ENCODE results near the gene NODAL. TPM values are rescaled to one million over a fixed set of nuclear protein-coding genes. Genes with fewer than 3 reads are reported as not detected.
A peak's percentile ranks its signal among the peaks of the same experiment; 100 is the strongest.
"Not testable (repeated sequence)": the region's sequence is repeated elsewhere in the genome, so short reads cannot be mapped to it uniquely, and the experiment has no call there.

Gene NODAL
- not detected for total RNA-seq

DNA sequence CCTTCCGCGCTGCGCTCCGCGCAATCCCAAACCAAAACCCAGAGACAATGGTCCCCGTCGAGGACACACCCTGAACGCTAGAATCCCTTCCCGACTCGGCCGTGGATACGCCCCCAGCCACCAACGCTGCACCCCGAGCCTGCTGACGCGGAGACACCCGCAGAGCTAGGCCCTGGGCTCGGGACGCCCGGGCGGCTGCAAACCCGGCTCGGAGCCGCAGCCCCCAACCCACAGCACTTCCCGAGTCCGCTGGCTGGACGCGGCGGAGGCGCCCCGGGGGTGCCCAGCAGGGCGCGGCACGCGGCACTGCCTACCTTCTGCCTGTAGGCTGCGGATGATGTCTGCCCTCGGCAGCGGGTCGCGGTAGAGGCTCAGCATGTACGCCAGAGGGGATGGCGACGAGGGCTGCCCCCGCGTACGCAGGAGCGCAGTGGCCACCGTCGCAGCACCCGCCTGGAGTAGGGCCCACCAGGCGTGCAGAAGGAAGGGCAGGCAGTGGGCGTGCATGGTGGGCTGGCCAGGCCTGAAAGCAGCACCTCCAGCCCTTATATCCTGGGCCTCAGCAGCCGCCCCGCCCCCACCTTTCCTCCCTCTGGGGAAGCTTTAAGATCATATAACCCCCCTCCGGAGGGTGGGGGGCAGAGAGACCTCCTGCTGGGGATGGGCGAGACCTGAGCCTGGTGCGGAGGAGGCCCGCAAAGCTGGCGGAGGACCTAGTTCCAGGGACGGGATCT lies at the start of gene NODAL:
Gene NODAL, minus strand, starts transcription at position 521 of the 734 bp plus-strand sequence. Its CDS starts 14 bp downstream, at position 507.
- DNase-seq (ENCODE audit: low spot score in 2 of 2) (peak in 1 of 2 donors; percentile 25), ATAC-seq (peak; percentile 22 to 62)
- Mint-ChIP-seq H3K27ac (no peak within 1 kb of the TSS), H3K9me3 (no peaks in the 10 kb centered on the region), H3K36me3 (peaks cover 6 to 10% of the 10 kb centered on the region in 2 donors)

DNA sequence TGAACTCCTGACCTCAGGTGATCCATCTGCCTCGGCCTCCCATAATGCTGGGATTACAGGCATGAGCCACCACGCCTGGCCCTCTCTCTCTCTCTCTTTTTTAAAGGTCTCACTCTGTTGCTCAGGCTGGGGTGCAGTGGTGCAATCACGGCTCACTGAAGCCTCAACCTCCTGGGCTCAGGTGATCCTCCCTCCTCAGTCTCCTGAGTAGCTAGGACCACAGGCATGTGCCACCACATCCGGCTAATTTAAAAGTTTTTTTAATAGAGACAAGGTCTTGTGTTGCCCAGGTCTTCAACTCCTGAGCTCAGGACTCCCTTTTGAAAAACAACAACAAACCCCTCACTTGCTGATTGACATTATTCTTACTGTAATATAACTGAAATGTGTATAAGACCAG lies 48.7 kb upstream of the NODAL start:
- no peaks in the 10 kb centered on the region for H3K9me3 Mint-ChIP-seq
- no peak for ATAC-seq
- no peaks in the 10 kb centered on the region for H3K36me3 Mint-ChIP-seq
- H3K27ac Mint-ChIP-seq, result no peak overlapping the region
- no peak for DNase-seq (ENCODE audit: low spot score in 2 of 2)

DNA sequence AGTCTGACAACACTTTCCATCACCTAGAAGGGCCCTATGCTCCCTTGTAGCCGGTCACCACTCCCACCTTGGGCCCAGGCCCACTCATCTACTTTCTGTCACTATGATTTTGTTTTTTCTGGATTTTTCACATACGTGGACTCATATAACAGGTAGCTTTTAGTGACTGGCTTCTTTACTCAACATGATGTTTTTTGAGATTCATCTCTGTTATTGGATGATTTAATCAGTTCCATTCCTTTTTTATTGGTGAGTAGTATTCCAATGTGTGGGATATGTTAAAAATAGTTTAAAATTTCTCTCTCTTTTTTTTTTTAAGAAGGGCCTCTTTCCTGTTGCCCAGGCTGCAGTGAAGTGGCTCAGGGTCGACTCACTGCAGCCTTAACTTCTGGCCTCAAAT lies 46.3 kb upstream of the NODAL start:
- Mint-ChIP-seq H3K27ac (no peak overlapping the region), H3K36me3 (no peaks in the 10 kb centered on the region), H3K9me3 (no peaks in the 10 kb centered on the region)
- ATAC-seq (no peak), DNase-seq (ENCODE audit: low spot score in 2 of 2) (no peak)

DNA sequence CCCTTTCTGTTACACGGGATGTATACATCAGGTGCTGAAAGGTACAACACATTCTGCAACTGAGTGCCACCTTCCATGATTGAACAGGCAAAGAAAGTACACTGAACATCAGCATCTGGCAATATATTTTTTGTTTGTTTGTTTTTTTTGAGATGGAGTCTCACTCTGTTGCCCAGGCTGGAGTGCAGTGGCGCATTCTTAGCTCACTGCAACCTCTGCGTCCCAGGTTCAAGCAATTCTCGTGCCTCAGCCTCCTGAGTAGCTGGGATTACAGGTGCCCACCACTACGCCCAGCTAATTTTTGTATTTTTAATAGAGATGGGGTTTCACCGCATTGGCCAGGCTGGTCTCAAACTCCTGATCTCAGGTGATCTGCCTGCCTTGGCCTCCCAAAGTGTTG lies 42.4 kb upstream of the NODAL start:
- not testable (repeated sequence) for H3K27ac Mint-ChIP-seq; H3K36me3 Mint-ChIP-seq; DNase-seq (ENCODE audit: low spot score in 2 of 2); ATAC-seq; H3K9me3 Mint-ChIP-seq

DNA sequence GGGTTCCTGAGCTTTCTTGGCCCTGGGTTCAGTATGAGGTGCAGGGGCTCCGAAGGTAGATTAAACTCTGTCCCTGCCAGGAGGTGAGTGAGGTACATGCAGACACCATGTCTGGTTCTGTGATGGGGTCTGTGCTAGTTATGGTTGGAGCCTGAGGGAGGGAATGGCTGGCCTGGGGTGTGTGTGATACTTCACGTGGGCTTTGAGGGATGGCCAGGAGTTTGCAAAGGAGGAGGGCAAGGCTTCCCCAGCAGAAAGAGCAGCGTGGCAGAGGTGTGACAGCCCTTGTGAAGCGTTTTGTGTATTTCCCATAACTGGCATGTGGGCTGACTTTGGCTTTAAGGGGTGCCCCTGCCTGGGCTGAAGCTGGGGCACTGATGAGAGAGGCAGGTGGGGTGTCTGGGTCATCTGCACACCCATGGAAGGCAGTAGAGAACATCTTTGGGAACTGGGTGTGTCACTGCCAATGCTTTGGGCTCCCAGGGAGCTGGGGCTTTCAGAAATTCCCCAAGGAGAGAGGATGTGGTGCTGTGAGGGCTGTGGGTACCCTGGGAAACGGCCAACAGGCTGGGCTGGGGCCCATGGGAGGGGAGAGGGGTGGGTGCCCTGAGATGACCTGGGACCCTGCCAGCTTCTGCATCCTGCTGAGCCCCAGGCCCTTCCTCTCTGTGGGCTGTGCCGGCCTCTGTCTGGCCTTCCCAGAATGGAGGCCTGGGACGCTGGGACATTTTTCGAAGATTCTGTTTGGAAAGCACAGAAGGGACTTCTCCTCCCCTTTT lies 41.7 kb upstream of the NODAL start:
- ATAC-seq (no peak), DNase-seq (ENCODE audit: low spot score in 2 of 2) (no peak)
- no peaks in the 10 kb centered on the region for H3K36me3 Mint-ChIP-seq
- H3K27ac Mint-ChIP-seq, result no peak overlapping the region
- no peaks in the 10 kb centered on the region for H3K9me3 Mint-ChIP-seq

DNA sequence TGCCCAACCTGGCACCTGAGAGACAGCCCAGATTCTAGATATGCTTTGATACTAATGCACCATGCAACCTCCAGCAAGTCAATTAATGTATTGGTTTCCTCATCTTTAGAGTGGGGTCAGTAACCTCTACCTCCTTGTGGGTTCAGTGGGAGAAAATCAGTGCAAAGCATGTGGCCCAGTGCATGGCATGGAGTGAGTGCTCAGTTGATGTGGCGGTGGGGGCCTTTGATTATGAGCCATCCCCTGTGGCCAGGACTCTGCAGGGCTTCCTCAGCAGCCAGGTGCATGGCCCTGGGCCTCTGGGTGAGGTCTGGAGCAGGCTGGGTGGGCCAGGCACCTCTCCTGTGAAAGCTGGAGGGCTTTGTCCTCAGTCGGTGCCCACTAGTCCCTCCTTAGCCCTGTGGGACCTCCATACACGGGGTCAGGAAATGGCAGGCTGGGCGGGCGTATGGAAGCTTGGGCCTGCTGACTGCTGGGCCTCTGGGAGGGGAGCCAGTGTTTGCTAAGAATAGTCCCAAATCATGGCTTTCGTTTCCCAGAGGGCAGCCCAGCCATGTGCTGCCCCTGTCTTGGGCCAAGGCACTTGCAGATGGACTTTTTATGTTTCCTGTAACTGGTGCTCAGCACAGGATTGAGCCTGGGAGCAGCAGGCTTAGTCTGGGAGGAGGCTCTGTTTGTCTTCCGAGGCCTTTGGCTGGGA lies 40.5 kb upstream of the NODAL start:
- Mint-ChIP-seq H3K9me3 (no peaks in the 10 kb centered on the region), H3K27ac (no peak overlapping the region), H3K36me3 (no peaks in the 10 kb centered on the region)
- no peak for DNase-seq (ENCODE audit: low spot score in 2 of 2)
- ATAC-seq, result no peak

DNA sequence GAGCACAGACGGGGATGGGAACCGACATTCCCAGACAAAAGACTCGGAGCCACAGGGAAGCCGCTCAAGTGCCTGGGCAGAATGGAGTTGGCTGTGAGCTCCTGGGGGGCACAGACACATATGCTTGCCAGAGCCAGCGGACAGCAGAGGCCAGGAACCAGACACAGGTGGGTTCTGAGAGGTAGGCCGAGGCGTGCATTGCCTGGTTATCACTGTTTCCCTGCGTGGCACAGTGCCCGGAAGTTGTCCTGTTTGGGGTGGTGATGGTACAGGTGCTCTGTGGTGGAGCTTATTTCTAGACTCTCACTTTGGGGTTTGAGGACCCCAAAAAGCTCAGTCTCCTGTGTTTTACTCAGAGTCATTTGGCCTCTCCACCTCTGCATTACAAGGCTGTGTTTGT lies 39.6 kb upstream of the NODAL start:
- ATAC-seq, result no peak
- Mint-ChIP-seq H3K27ac (no peak overlapping the region), H3K36me3 (no peaks in the 10 kb centered on the region), H3K9me3 (no peaks in the 10 kb centered on the region)
- DNase-seq (ENCODE audit: low spot score in 2 of 2), result no peak

DNA sequence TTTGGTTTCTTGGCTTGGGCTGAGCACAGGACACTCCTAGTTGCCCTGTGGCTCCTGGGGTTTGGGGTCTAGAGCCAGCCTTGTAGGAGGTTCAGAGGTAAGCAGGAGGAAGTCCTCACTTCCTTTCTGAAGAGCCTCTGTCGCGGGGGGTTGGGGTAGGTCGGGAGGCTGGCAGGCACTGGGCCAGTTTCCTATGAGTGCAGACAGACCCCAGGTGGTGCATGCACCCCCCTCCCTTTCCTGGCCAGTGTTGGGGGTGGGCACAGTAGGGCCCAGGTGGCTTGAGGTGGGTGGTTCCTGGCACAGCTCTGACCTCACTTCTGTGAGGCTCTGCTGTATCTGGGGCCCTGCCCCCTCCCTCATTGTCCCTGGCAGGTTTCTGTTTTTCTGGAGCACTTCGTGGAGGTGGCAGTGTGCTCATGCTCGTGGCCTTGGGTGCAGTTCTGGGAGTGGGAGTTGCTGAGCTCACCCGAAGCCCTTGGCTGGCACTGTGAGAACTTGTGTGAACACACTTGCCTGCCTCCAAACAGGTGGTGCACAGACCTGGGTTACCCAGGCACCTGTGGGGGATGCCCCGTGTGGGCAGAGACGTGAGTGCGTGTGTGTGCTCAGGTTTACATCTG lies 38.9 kb upstream of the NODAL start:
- Mint-ChIP-seq H3K36me3 (no peaks in the 10 kb centered on the region), H3K27ac (no peak overlapping the region), H3K9me3 (no peaks in the 10 kb centered on the region)
- DNase-seq (ENCODE audit: low spot score in 2 of 2), result peak in 1 of 2 donors; percentile 20
- peak in 1 of 2 donors; percentile 4 for ATAC-seq

DNA sequence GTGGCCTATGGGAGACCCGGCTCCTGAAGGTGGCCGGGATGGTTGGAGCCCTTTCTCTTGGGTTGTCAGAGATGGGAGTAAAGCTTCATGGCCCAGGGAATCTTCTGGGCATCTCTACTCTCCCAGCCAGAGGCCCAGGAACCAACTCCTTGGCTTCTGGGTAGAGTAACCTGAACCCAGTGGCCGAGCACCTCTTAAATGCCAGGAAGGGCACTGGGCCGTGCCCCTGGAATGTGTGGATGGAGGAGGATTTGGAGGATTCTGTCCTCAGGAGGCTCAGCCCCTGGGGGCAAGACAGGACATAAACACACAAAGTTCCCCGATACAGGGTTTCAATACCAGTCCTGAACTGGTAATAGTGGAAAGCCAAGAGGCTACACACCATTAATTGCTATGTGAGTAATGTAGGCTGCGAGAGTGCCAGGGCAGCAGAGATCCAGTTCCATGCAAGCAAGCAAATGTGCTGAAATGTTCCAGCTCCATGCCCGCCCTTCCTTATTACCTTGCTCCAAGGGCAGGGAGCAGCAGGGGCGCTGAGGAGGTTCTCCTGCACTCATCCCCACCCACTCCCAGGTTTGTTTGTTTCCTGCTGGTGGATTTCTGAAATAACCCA lies 38.3 kb upstream of the NODAL start:
- Mint-ChIP-seq H3K27ac (no peak overlapping the region), H3K9me3 (no peaks in the 10 kb centered on the region), H3K36me3 (no peaks in the 10 kb centered on the region)
- DNase-seq (ENCODE audit: low spot score in 2 of 2), result no peak
- no peak for ATAC-seq

DNA sequence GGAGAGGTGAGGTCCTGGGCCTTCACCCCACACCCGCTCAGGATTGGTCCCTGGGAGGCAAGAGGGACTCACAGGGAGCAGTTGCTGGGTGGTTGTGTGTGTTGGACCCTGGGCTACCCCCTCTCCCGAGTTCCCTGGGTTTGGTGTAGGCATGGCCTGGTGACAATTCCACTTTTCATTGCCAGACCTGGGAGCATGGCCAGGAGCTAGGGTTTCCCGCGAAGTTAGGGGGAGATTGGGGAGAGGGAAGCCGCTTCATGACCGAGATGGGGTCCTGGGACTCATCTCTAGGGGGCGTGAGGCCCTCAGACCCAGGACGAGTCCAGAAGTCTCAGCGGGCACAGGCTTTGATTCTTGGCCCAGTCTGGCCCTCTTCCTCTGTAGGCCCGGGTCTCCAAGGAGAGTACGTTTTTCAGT lies 37.7 kb upstream of the NODAL start:
- DNase-seq (ENCODE audit: low spot score in 2 of 2), result no peak
- Mint-ChIP-seq H3K36me3 (no peaks in the 10 kb centered on the region), H3K9me3 (no peaks in the 10 kb centered on the region), H3K27ac (no peak overlapping the region)
- no peak for ATAC-seq

DNA sequence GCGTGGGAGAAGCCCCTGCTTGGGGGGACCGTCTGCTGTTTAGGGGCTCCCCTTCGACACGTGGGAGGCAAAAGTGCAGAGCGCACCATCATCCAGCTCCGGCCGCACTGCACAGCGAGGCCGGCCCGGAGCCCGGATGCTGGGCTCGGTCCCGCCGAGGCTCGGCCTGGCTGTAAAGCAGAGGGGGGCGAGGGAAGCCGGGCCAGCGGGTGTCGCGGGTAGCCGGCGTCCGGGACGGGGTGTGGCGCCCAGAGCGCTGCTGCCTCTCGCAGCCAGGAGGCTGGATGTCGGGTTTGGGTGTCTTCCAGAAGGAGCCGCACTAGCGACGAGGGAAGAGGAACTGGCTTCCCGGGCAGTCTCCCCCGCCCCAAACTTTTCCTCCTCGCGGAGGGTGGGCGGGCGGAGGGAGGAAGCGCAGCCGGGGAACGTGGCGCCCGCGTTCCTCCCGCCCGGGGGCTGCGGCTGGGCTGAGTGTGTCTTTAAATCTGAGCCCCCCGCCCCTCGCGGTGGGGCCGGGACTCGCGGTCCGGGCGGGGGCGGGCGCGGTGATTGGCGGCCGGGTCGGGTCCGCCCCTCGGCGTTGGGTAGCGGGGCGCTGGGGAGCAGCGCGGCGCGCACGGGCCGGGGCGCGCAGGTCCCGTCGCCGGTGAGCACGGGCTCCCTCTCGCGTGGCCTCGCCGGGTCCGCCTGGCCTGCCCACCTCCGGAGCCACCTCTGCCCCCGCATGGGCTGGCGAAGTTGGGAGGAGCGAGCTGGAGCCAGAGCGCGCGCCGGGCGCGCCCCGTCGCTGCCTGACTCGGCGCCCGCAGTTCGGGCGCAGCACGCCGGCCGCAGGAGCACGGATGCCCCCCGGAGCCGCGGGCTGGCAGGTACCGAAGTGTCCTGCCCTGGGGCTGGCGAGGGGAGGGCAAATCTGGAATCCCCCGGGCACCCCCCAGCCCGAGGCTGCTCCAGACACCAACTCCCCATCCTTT lies 37.0 kb upstream of the NODAL start, which contains the start of gene PALD1:
Gene PALD1, plus strand, starts transcription at position 577 of the 974 bp plus-strand sequence. CDS start 47,185 bp downstream, outside the sequence.
- DNase-seq (ENCODE audit: low spot score in 2 of 2) (peak; percentile 52 to 63), ATAC-seq (peak; percentile 39 to 58)
- Mint-ChIP-seq H3K27ac (no peak within 1 kb of the TSS), H3K9me3 (no peaks in the 10 kb centered on the region), H3K36me3 (no peaks in the 10 kb centered on the region)

DNA sequence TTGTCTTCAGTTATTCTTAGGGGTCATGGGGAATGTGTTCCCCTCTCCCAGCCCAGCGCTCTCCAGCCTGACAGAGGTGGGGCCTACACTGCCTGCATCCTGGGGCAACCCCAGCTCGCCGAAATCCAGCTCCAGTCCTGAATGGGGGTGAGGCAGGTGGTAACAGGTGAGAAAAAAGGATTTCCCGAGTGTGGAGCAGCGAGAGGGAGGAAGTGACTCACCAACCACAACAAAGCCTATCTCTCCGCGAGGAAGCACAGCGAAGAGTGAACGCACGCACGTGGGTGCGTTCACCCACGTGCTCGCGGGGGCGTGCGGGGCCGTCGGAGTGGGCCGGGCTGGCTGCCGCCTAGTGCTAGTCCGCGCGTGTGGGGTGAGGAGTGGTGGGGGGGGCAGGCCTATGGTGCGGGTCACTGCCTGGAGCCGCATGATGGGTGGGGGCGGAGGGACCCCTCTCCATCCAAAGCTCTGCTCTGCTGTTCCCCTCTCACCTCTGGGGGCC lies 36.2 kb upstream of the NODAL start:
- ATAC-seq (peak; percentile 76 to 88), DNase-seq (ENCODE audit: low spot score in 2 of 2) (peak; percentile 69 to 85)
- Mint-ChIP-seq H3K27ac (no peak overlapping the region), H3K36me3 (no peaks in the 10 kb centered on the region), H3K9me3 (no peaks in the 10 kb centered on the region)

DNA sequence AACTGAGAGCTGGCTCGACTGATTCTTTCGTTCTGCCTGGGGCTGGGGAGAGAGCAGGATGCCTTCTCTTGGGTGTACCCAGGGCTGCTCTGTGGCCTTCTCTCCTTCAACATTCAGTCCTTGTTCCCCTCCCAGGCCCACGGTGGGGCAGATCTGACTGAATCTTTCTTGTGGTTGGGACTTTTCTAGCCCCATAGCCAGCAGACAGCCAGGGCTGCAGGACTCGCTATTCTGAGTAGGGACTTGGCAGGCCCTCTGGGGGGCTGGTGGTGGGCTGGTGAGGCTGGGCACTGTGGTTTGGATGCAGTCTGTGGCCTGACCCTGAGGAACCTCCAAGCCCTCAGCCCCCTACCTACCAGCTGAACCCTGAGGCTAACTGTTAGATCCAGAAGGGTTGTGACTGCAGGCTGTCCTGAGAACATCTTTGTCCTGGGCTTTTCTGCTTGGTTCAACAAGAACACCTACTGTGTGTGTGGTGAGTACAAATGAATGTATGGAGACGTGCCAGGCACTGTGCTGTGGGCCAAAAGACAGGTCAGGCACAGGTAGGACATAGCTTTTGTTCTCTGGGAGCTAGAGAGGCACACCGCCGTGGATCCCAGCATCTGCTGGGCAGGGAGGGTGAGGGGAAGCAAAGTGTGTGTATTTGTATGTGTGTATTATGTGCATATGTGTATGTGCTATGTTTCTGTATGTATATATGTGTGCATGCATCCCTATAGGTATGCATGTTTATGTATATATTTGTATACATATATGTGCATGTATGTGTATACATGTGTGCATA lies 35.0 kb upstream of the NODAL start:
- DNase-seq (ENCODE audit: low spot score in 2 of 2) (no peak), ATAC-seq (no peak)
- Mint-ChIP-seq H3K27ac (no peak overlapping the region), H3K36me3 (no peaks in the 10 kb centered on the region), H3K9me3 (no peaks in the 10 kb centered on the region)

DNA sequence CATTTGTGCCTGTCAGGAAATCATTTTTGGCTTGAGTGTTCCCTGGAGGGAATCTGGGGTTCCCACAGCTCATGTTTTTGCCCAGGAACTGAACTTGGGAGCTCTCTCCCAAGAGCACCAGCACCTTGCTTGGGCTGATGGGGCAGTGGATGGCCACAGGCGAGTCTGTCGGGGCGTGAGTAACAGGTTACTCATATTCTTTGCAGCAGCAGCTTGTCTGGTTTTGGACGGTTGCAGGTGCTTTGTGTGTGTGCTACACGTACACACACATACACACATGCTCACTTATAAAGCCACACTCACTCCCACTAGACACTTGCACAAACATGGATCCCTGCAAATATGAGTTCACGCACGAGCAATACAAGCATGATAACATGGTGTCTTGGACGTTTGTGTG lies 34.2 kb upstream of the NODAL start:
- H3K27ac Mint-ChIP-seq, result no peak overlapping the region
- ATAC-seq (no peak), DNase-seq (ENCODE audit: low spot score in 2 of 2) (no peak)
- no peaks in the 10 kb centered on the region for H3K9me3 Mint-ChIP-seq
- no peaks in the 10 kb centered on the region for H3K36me3 Mint-ChIP-seq

DNA sequence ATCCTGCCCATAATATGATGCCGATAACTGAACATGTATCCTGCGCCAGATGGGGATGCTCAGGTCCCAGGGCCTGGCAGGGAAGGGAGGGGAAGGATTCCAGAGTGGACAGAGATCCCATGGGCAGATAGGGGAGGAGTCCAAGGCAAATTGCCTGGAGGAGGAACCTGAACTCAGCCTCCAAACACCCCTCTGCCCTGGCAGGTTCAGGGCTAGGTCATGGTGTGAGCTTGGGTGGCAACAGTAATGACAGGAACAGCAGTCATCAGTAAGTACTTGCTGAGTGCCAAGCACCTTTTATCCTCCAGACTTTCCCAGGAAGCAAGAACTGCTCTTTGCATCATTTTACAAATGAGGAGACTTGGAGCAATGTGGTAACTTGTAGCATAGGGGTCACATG lies 33.3 kb upstream of the NODAL start:
- Mint-ChIP-seq H3K9me3 (no peaks in the 10 kb centered on the region), H3K27ac (no peak overlapping the region), H3K36me3 (no peaks in the 10 kb centered on the region)
- ATAC-seq, result no peak
- DNase-seq (ENCODE audit: low spot score in 2 of 2), result no peak

Data from activated naive CD4-positive, alpha-beta T cell treated with anti-CD3 and anti-CD28 coated beads, Interleukin-2, amount 50 U/mL, for 72 hours (primary cell).